MM.1S (cell line): Measurements from ENCODE around the gene ABHD12.

ENCODE experiments used
- DNase-seq: peaks from one replicate; pipeline ENCODE4 v3.0.0-alpha.2; 2015
- H2AFZ ChIP-seq: fragments of 300-600 bp; sonication (generic); 2 replicates; pipeline ENCODE4 v1.6.0; 2016; ENCODE audit warnings: antibody characterized with exemption, low read length
- H3F3A ChIP-seq: fragments of 300-600 bp; sonication (generic); 2 replicates; pipeline ENCODE4 v1.6.1; 2016; ENCODE audit warnings: mild to moderate bottlenecking, antibody characterized with exemption, low read length, moderate library complexity, mixed read lengths; ENCODE audit not compliant: insufficient read depth
- H3K27ac ChIP-seq: fragments of 300-600 bp; sonication (generic); 2 replicates; pipeline ENCODE4 v1.5.1; 2016; ENCODE audit warnings: mild to moderate bottlenecking, low read length
- H3K27me3 ChIP-seq: fragments of 300-600 bp; sonication (generic); replicated peaks from 2 replicates; pipeline ENCODE4 v1.6.0; 2016; ENCODE audit warnings: low read length; ENCODE audit not compliant: insufficient read depth
- H3K36me3 ChIP-seq: fragments of 300-600 bp; sonication (generic); replicated peaks from 2 replicates; pipeline ENCODE4 v1.6.1; 2016; ENCODE audit warnings: mild to moderate bottlenecking, low read length, mixed read lengths; ENCODE audit not compliant: insufficient read depth
- H3K4me1 ChIP-seq: fragments of 300-600 bp; sonication (generic); 2 replicates; pipeline ENCODE4 v1.6.1; 2016; ENCODE audit warnings: low read length, mixed read lengths
- H3K4me2 ChIP-seq: fragments of 300-600 bp; sonication (generic); 2 replicates; pipeline ENCODE4 v1.6.0; 2016; ENCODE audit warnings: low read depth, low read length
- H3K4me3 ChIP-seq: fragments of 300-600 bp; sonication (generic); 2 replicates; pipeline ENCODE4 v1.5.1; 2016; ENCODE audit warnings: low read length, mixed read lengths
- H3K79me2 ChIP-seq: fragments of 300-600 bp; sonication (generic); 2 replicates; pipeline ENCODE4 v1.6.1; 2016; ENCODE audit warnings: mixed run types, low read length, mixed read lengths
- H3K9ac ChIP-seq: fragments of 300-600 bp; sonication (generic); 2 replicates; pipeline ENCODE4 v1.6.1; 2016; ENCODE audit warnings: low read length, mixed read lengths
- H3K9me2 ChIP-seq: fragments of 300-600 bp; sonication (generic); replicated peaks from 2 replicates; pipeline ENCODE4 v1.6.1; 2016; ENCODE audit warnings: mild to moderate bottlenecking, low read length, mixed read lengths; ENCODE audit not compliant: insufficient read depth
- H3K9me3 ChIP-seq: fragments of 300-600 bp; sonication (generic); replicated peaks from 2 replicates; pipeline ENCODE4 v1.6.1; 2016; ENCODE audit warnings: mild to moderate bottlenecking, low read length, mixed read lengths; ENCODE audit not compliant: insufficient read depth
- H4K20me1 ChIP-seq: fragments of 300-600 bp; sonication (generic); 2 replicates; pipeline ENCODE4 v1.6.1; 2016; ENCODE audit warnings: mild to moderate bottlenecking, low read length, moderate library complexity, mixed read lengths; ENCODE audit not compliant: insufficient read depth
- EZH2 ChIP-seq: fragments of 300-600 bp; sonication (generic); optimal IDR thresholded peaks from 2 replicates; pipeline ENCODE3; 2017; ENCODE audit warnings: low read depth, mild to moderate bottlenecking, antibody characterized with exemption, low read length, mixed read lengths
- EZH2phosphoT487 ChIP-seq: fragments of 300-600 bp; sonication (generic); IDR thresholded peaks from 2 replicates; pipeline ENCODE4 v1.6.1; 2018; ENCODE audit warnings: antibody characterized with exemption, low read length
- TF ChIP-seq, protein P1 (sequence below): fragments of 300-600 bp; sonication (generic); IDR thresholded peaks from 2 replicates; pipeline ENCODE4 v1.5.1; 2016; ENCODE audit warnings: antibody characterized with exemption, low read length, mixed read lengths

Gene ABHD12

GRCh38 chr20:25280574-25281535, 109.8 kb downstream of the ABHD12 start:
- H3K4me2 ChIP-seq, result peak overlapping the region; percentile 24; the same call in 1 of the 2 replicates
- peak overlapping the region; percentile 93 for H3K27ac ChIP-seq
- TF ChIP-seq, protein P1, sequence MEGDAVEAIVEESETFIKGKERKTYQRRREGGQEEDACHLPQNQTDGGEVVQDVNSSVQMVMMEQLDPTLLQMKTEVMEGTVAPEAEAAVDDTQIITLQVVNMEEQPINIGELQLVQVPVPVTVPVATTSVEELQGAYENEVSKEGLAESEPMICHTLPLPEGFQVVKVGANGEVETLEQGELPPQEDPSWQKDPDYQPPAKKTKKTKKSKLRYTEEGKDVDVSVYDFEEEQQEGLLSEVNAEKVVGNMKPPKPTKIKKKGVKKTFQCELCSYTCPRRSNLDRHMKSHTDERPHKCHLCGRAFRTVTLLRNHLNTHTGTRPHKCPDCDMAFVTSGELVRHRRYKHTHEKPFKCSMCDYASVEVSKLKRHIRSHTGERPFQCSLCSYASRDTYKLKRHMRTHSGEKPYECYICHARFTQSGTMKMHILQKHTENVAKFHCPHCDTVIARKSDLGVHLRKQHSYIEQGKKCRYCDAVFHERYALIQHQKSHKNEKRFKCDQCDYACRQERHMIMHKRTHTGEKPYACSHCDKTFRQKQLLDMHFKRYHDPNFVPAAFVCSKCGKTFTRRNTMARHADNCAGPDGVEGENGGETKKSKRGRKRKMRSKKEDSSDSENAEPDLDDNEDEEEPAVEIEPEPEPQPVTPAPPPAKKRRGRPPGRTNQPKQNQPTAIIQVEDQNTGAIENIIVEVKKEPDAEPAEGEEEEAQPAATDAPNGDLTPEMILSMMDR, result no peak
- TF ChIP-seq EZH2, result no peak
- no peak for TF ChIP-seq EZH2phosphoT487
- no peaks in the 10 kb centered on the region for H3K9me3 ChIP-seq
- H3K9me2 ChIP-seq, result no peaks in the 10 kb centered on the region
- no peak overlapping the region for H2AFZ ChIP-seq
- peaks cover 25% of the 10 kb centered on the region for H3K4me1 ChIP-seq
- peaks cover 30% of the 10 kb centered on the region for H3K79me2 ChIP-seq
- no peaks in the 10 kb centered on the region; the same call in none of the 2 replicates for H3K36me3 ChIP-seq
- no peak for DNase-seq
- H3F3A ChIP-seq, result peaks cover 13% of the 10 kb centered on the region
- no peaks in the 10 kb centered on the region for H3K27me3 ChIP-seq
- no peak overlapping the region for H3K4me3 ChIP-seq
- no peak overlapping the region for H3K9ac ChIP-seq
- H4K20me1 ChIP-seq, result no peaks in the 10 kb centered on the region

DNA sequence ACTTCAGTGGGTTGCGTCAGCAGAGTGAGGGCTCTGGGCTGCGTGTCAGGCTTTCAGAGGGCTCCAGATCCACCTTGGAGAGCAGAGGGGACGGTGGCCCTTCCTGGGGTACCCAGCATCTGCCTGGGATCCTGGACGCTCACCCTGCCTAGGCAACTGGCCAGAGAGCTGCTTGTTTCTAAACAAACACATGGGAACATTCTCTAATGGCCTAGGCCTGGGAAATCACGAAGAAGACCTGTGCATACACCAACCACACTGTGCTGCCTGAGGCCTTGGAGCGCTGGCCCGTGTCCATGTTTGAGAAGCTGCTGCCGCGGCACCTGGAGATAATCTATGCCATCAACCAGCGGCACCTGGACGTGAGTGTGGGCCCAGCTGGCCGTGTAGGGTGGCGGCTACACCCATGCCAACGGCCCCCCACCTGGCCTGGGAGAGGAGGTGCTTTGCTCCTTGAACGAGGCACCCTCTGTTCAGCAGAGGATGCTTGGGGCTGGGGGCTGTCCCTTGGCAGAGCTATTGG, 110.5 kb downstream of the ABHD12 start:
- no peak overlapping the region for H3K4me2 ChIP-seq
- H2AFZ ChIP-seq, result no peak overlapping the region
- H3K27me3 ChIP-seq, result no peaks in the 10 kb centered on the region
- H3K27ac ChIP-seq, result no peak overlapping the region
- H3K79me2 ChIP-seq, result peaks cover 23% of the 10 kb centered on the region
- TF ChIP-seq EZH2phosphoT487 (no peak), EZH2 (no peak)
- TF ChIP-seq, protein P1, result no peak
- peaks cover 25% of the 10 kb centered on the region for H3K4me1 ChIP-seq
- no peak overlapping the region for H3K9ac ChIP-seq
- no peaks in the 10 kb centered on the region for H4K20me1 ChIP-seq
- no peak for DNase-seq
- H3F3A ChIP-seq, result peaks cover 13% of the 10 kb centered on the region
- H3K9me2 ChIP-seq, result no peaks in the 10 kb centered on the region
- H3K4me3 ChIP-seq, result no peak overlapping the region
- no peaks in the 10 kb centered on the region; the same call in none of the 2 replicates for H3K36me3 ChIP-seq
- no peaks in the 10 kb centered on the region for H3K9me3 ChIP-seq

DNA sequence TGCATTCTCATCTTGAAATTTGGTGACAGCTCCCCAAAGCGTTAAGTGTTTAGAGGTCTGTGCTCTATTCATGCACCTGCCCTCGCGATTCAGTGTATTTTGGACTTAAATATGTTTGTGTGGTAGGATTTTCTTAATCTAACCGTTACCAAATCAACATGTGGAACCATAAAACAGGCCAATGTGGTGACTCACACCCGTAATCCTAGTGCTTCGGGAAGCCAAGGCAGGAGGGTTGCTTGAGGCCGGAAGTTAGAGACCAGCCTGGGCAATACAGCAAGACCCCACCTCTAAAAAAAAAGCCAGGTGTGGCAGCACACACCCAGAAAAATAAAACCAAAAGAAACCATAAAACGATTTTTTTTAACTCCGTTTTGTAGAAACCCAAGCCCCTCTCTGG, 111.2 kb downstream of the ABHD12 start:
- no peak overlapping the region for H3K4me2 ChIP-seq
- H3K9ac ChIP-seq, result no peak overlapping the region
- no peaks in the 10 kb centered on the region for H4K20me1 ChIP-seq
- H3K79me2 ChIP-seq, result peaks cover 27% of the 10 kb centered on the region
- H3K36me3 ChIP-seq, result no peaks in the 10 kb centered on the region; the same call in none of the 2 replicates
- no peak overlapping the region for H3K4me3 ChIP-seq
- no peaks in the 10 kb centered on the region for H3K9me2 ChIP-seq
- H3K27me3 ChIP-seq, result no peaks in the 10 kb centered on the region
- no peak overlapping the region for H2AFZ ChIP-seq
- H3K9me3 ChIP-seq, result no peaks in the 10 kb centered on the region
- TF ChIP-seq, protein P1, result no peak
- TF ChIP-seq EZH2phosphoT487 (no peak), EZH2 (no peak)
- no peak overlapping the region for H3K27ac ChIP-seq
- peaks cover 25% of the 10 kb centered on the region for H3K4me1 ChIP-seq
- peaks cover 13% of the 10 kb centered on the region for H3F3A ChIP-seq
- no peak for DNase-seq
